H9 (cell line): ENCODE results near the gene PTPN22. TPM values are rescaled to one million over a fixed set of nuclear protein-coding genes. Genes with fewer than 3 reads are reported as not detected.

Experiments
- DNase-seq: peaks from one replicate; pipeline ENCODE4 v3.0.0-alpha.2; 2017
- H2AFZ ChIP-seq: one replicate; pipeline ENCODE4 v1.6.1; 2013; ENCODE audit warnings: mild to moderate bottlenecking, low read length, control low read depth, moderate library complexity
- H2AK5ac ChIP-seq: 2 replicates; pipeline ENCODE4 v1.6.1; 2013; ENCODE audit warnings: low read length, control low read depth, mixed read lengths; ENCODE audit not compliant: insufficient read length
- H2BK120ac ChIP-seq: one replicate; pipeline ENCODE4 v1.6.1; 2013; ENCODE audit warnings: low read depth, mild to moderate bottlenecking, low read length, control low read depth, inconsistent platforms; ENCODE audit not compliant: poor library complexity, severe bottlenecking
- H2BK12ac ChIP-seq: 2 replicates; pipeline ENCODE4 v1.6.1; 2013; ENCODE audit warnings: low read length, control low read depth, mixed read lengths, low read depth; ENCODE audit not compliant: insufficient read length
- H2BK15ac ChIP-seq: 2 replicates; pipeline ENCODE4 v1.6.1; 2013; ENCODE audit warnings: low read depth, low read length, control low read depth
- H2BK20ac ChIP-seq: one replicate; pipeline ENCODE4 v1.6.1; 2013; ENCODE audit warnings: low read depth, mild to moderate bottlenecking, low read length, control low read depth, inconsistent platforms; ENCODE audit not compliant: poor library complexity, severe bottlenecking
- H2BK5ac ChIP-seq: 2 replicates; pipeline ENCODE4 v1.6.1; 2013; ENCODE audit warnings: low read length, control low read depth, mixed read lengths; ENCODE audit not compliant: insufficient read length
- H3K14ac ChIP-seq: 2 replicates; pipeline ENCODE4 v1.6.1; 2013; ENCODE audit warnings: low read length, control low read depth; ENCODE audit not compliant: insufficient read depth
- H3K18ac ChIP-seq: 2 replicates; pipeline ENCODE4 v1.6.1; 2013; ENCODE audit warnings: low read depth, mild to moderate bottlenecking, mixed read lengths, low read length, control low read depth; ENCODE audit not compliant: insufficient read length
- H3K23ac ChIP-seq: 2 replicates; pipeline ENCODE4 v1.6.1; 2013; ENCODE audit warnings: low read length, control low read depth, mixed read lengths, low read depth; ENCODE audit not compliant: insufficient read length
- H3K23me2 ChIP-seq: 2 replicates; pipeline ENCODE4 v1.6.1; 2013; ENCODE audit warnings: low read depth, mild to moderate bottlenecking, mixed read lengths, low read length, control low read depth; ENCODE audit not compliant: insufficient read length, poor library complexity, severe bottlenecking
- H3K27ac ChIP-seq: 2 replicates; pipeline ENCODE4 v1.5.1; 2013; ENCODE audit warnings: low read length, control low read depth, mixed read lengths, low read depth; ENCODE audit not compliant: insufficient read length
- H3K27me3 ChIP-seq: 2 replicates; pipeline ENCODE4 v1.6.1; 2013; ENCODE audit warnings: low read length, control low read depth, inconsistent platforms; ENCODE audit not compliant: insufficient read depth
- H3K4ac ChIP-seq: 2 replicates; pipeline ENCODE4 v1.6.1; 2013; ENCODE audit warnings: low read depth, mild to moderate bottlenecking, control low read depth, inconsistent platforms, low read length, moderate library complexity
- H3K4me1 ChIP-seq: 2 replicates; pipeline ENCODE4 v1.6.1; 2013; ENCODE audit warnings: low read length, control low read depth, inconsistent platforms; ENCODE audit not compliant: insufficient read depth
- H3K4me2 ChIP-seq: 2 replicates; pipeline ENCODE4 v1.6.1; 2013; ENCODE audit warnings: low read length, control low read depth, mixed read lengths; ENCODE audit not compliant: insufficient read length, insufficient read depth
- H3K56ac ChIP-seq: 2 replicates; pipeline ENCODE4 v1.6.1; 2013; ENCODE audit warnings: low read depth, mild to moderate bottlenecking, mixed read lengths, low read length, control low read depth; ENCODE audit not compliant: insufficient read length
- H3K79me1 ChIP-seq: 2 replicates; pipeline ENCODE4 v1.6.1; 2013; ENCODE audit warnings: low read depth, mild to moderate bottlenecking, moderate library complexity, low read length, control low read depth, inconsistent platforms; ENCODE audit not compliant: insufficient read depth, poor library complexity, severe bottlenecking
- H3K79me2 ChIP-seq: 2 replicates; pipeline ENCODE4 v1.6.1; 2013; ENCODE audit warnings: low read length, control low read depth, inconsistent platforms; ENCODE audit not compliant: insufficient read depth
- H3K9ac ChIP-seq: 2 replicates; pipeline ENCODE4 v1.6.1; 2013; ENCODE audit warnings: low read length, control low read depth, mixed read lengths; ENCODE audit not compliant: insufficient read length; ENCODE audit errors: extremely low read depth
- H3K9me3 ChIP-seq: one replicate; pipeline ENCODE4 v1.6.1; 2013; ENCODE audit warnings: low read depth, low read length, inconsistent platforms; ENCODE audit not compliant: control insufficient read depth
- H3T11ph ChIP-seq: one replicate; pipeline ENCODE4 v1.6.1; 2013; ENCODE audit warnings: mild to moderate bottlenecking, low read length, control low read depth, inconsistent platforms
- H4K20me1 ChIP-seq: one replicate; pipeline ENCODE4 v1.6.1; 2013; ENCODE audit not compliant: control insufficient read depth, insufficient read length, insufficient read depth
- H4K5ac ChIP-seq: 2 replicates; pipeline ENCODE4 v1.6.1; 2013; ENCODE audit warnings: low read depth, mild to moderate bottlenecking, mixed read lengths, low read length, control low read depth; ENCODE audit not compliant: insufficient read length
- H4K8ac ChIP-seq: replicated peaks from 2 replicates; pipeline ENCODE4 v1.6.1; 2013; ENCODE audit warnings: low read length, control low read depth, mixed read lengths, low read depth; ENCODE audit not compliant: insufficient read length
- H4K91ac ChIP-seq: 2 replicates; pipeline ENCODE4 v1.6.1; 2013; ENCODE audit warnings: low read depth, mild to moderate bottlenecking, moderate library complexity, mixed read lengths, low read length, control low read depth; ENCODE audit not compliant: insufficient read length
- H3K27ac Mint-ChIP-seq, 3 experiments: 2 replicates in 2 of 3; 3 replicates in 1 of 3; pipeline ENCODE4 v1.8.0; 2020 to 2021; ENCODE audit warnings: mixed read lengths in 3 of 3, mild to moderate bottlenecking in 1 of 3, moderate library complexity in 1 of 3
- H3K27me3 Mint-ChIP-seq: 2 replicates; pipeline ENCODE4 v1.8.0; 2021; ENCODE audit warnings: low read depth, mild to moderate bottlenecking, moderate library complexity, mixed read lengths
- H3K36me3 Mint-ChIP-seq, 3 experiments: 2 replicates in 2 of 3; 3 replicates in 1 of 3; pipeline ENCODE4 v1.8.0; 2020 to 2021; ENCODE audit warnings: low read depth in 3 of 3, mixed read lengths in 3 of 3; ENCODE audit not compliant: insufficient read depth in 1 of 3
- H3K4me1 Mint-ChIP-seq, 2 experiments: 2 replicates each; pipeline ENCODE4 v1.8.0; 2020; ENCODE audit warnings: mixed read lengths in 2 of 2
- H3K4me3 Mint-ChIP-seq, 2 experiments: 2 replicates in 1 of 2; 3 replicates in 1 of 2; pipeline ENCODE4 v1.8.0; 2020 to 2021; ENCODE audit warnings: mild to moderate bottlenecking in 2 of 2, mixed read lengths in 2 of 2, moderate library complexity in 1 of 2
- H3K9me3 Mint-ChIP-seq, 2 experiments: 2 replicates in 1 of 2; 3 replicates in 1 of 2; pipeline ENCODE4 v1.8.0; 2020; ENCODE audit warnings: mild to moderate bottlenecking in 2 of 2, mixed read lengths in 2 of 2, moderate library complexity in 1 of 2
- CTCF ChIP-seq: fragments of 200-600 bp; sonication (generic); conservative IDR thresholded peaks from 3 replicates; pipeline ENCODE4 v1.8.0; 2021; ENCODE audit warnings: antibody characterized with exemption, mild to moderate bottlenecking
- WGBS: extraction: QIAGEN DNeasy Blood & Tissue Kit; methylation state at CpG from one replicate; pipeline ENCODE4 v1.1.7; 2013; ENCODE audit warnings: missing lambda C conversion rate, low lambda C conversion rate, mixed read lengths; ENCODE audit not compliant: insufficient read length; ENCODE audit errors: extremely low coverage; 5-methylcytosine and 5-hydroxymethylcytosine counted together
- total RNA-seq: library from RNA; stranded (reverse); gene quantifications from 2 replicates; pipeline ENCODE4 v1.2.1, GENCODE V29; 2021

The PTPN22 gene
- total RNA-seq, 1 experiment from 2014 or later, result not detected

- Histone ChIP-seq H3K27me3 (no peaks in the 10 kb centered on the region), H2BK120ac (no peak overlapping the region), H3T11ph (no peak overlapping the region), H2BK12ac (no peak overlapping the region), H3K27ac (no peak overlapping the region), H3K4me1 (no peaks in the 10 kb centered on the region), H3K4me2 (no peak overlapping the region), H2AFZ (no peak overlapping the region), H3K9ac (no peak overlapping the region), H3K79me2 (no peaks in the 10 kb centered on the region), H3K18ac (no peak overlapping the region), H3K9me3 (no peaks in the 10 kb centered on the region), H4K8ac (no peak overlapping the region), H2BK20ac (no peak overlapping the region), H2AK5ac (no peak overlapping the region), H3K79me1 (no peaks in the 10 kb centered on the region), H4K91ac (no peak overlapping the region), H3K56ac (no peak overlapping the region), H2BK15ac (no peak overlapping the region), H2BK5ac (no peak overlapping the region), H3K23me2 (no peaks in the 10 kb centered on the region), H4K5ac (no peak overlapping the region), H3K4ac (no peak overlapping the region), H3K14ac (no peak overlapping the region), H4K20me1 (no peaks in the 10 kb centered on the region), H3K23ac (no peak overlapping the region)
- peaks cover 6% of the 10 kb centered on the region for H3K27me3 Mint-ChIP-seq
- no peak for DNase-seq
- H3K4me1 Mint-ChIP-seq, result no peaks in the 10 kb centered on the region
- no peak for TF ChIP-seq CTCF
- no peaks in the 10 kb centered on the region for H3K9me3 Mint-ChIP-seq
- no peak overlapping the region for H3K4me3 Mint-ChIP-seq
- no CpG with 5 or more reads among the region's 2 CpGs for WGBS
- no peak overlapping the region for H3K27ac Mint-ChIP-seq
- H3K36me3 Mint-ChIP-seq, result no peaks in the 10 kb centered on the region
These were observed 36.8 kb downstream of the PTPN22 start for GRCh38 chr1:113834716-113835115.
